ENCODE measurements around the gene SOX14.

The SOX14 gene

GRCh38 chr3:137768361-137769321 lies 4.5 kb downstream of the SOX14 start:
- no peak for DNase-seq (ENCODE audit: extremely low read depth, low read depth)
- TF ChIP-seq, protein P1, sequence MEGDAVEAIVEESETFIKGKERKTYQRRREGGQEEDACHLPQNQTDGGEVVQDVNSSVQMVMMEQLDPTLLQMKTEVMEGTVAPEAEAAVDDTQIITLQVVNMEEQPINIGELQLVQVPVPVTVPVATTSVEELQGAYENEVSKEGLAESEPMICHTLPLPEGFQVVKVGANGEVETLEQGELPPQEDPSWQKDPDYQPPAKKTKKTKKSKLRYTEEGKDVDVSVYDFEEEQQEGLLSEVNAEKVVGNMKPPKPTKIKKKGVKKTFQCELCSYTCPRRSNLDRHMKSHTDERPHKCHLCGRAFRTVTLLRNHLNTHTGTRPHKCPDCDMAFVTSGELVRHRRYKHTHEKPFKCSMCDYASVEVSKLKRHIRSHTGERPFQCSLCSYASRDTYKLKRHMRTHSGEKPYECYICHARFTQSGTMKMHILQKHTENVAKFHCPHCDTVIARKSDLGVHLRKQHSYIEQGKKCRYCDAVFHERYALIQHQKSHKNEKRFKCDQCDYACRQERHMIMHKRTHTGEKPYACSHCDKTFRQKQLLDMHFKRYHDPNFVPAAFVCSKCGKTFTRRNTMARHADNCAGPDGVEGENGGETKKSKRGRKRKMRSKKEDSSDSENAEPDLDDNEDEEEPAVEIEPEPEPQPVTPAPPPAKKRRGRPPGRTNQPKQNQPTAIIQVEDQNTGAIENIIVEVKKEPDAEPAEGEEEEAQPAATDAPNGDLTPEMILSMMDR (IDR thresholded peaks at IDR 0.05; ENCODE audit: low read depth, low read length), result no peak

GRCh38 chr3:137769322-137770065 lies 5.4 kb downstream of the SOX14 start:
- TF ChIP-seq, protein P1 (IDR thresholded peaks at IDR 0.05; ENCODE audit: low read depth, low read length), result no peak
- DNase-seq (ENCODE audit: extremely low read depth, low read depth), result no peak

DNA sequence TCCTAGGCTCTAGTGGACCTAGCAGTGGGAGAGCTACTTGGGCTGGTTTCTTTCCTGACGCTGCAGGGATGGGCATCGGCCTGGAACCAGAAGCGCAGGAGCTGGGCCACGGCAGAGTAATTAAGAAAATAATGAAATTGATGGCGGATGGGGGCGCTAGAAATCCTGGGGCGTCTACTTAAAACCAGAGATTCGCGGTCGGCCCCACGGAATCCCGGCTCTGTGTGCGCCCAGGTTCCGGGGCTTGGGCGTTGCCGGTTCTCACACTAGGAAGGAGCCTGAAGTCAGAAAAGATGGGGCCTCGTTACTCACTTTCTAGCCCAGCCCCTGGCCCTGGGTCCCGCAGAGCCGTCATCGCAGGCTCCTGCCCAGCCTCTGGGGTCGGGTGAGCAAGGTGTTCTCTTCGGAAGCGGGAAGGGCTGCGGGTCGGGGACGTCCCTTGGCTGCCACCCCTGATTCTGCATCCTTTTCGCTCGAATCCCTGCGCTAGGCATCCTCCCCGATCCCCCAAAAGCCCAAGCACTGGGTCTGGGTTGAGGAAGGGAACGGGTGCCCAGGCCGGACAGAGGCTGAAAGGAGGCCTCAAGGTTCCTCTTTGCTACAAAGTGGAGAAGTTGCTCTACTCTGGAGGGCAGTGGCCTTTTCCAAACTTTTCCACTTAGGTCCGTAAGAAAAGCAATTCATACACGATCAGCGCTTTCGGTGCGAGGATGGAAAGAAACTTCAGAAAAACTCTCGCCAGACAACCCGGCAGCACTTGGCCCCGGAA lies 6.1 kb downstream of the SOX14 start:
- DNase-seq (ENCODE audit: extremely low read depth, low read depth), result no peak
- TF ChIP-seq, protein P1 (IDR thresholded peaks at IDR 0.05; ENCODE audit: low read depth, low read length), result no peak

GRCh38 chr3:137770835-137771399 lies 6.8 kb downstream of the SOX14 start:
- no peak for DNase-seq (ENCODE audit: extremely low read depth, low read depth)
- TF ChIP-seq, protein P1 (IDR thresholded peaks at IDR 0.05; ENCODE audit: low read depth, low read length), result no peak

GRCh38 chr3:137771401-137772213 lies 7.5 kb downstream of the SOX14 start:
- TF ChIP-seq, protein P1 (IDR thresholded peaks at IDR 0.05; ENCODE audit: low read depth, low read length), result no peak
- no peak for DNase-seq (ENCODE audit: extremely low read depth, low read depth)

GRCh38 chr3:137772214-137772955 lies 8.3 kb downstream of the SOX14 start:
- TF ChIP-seq, protein P1 (IDR thresholded peaks at IDR 0.05; ENCODE audit: low read depth, low read length), result no peak
- DNase-seq (ENCODE audit: extremely low read depth, low read depth), result no peak

All from AG09319 (cell line).